T-helper 2 cell treated with Interferon-gamma antibody and Interleukin-4, amounts not matched to agents 100 ng/mL and 5 ng/mL, for 36 hours (primary cell): ENCODE data around the gene IRF5. TPM values are rescaled to one million over a fixed set of nuclear protein-coding genes. Genes with fewer than 3 reads are reported as not detected.

ENCODE experiments used
- intact Hi-C: fragments of 100-400 bp; cut with micrococcal nuclease; formaldehyde crosslinking; loops from one replicate; pipeline ENCODE4 v1.15.1; 2023
- total RNA-seq: library from RNA; stranded (reverse); gene quantifications from 2 replicates; pipeline ENCODE4 v1.2.3, GENCODE V29; 2022

The IRF5 gene
- total RNA-seq, 1 donor from 2014 or later = 7.2 TPM

DNA sequence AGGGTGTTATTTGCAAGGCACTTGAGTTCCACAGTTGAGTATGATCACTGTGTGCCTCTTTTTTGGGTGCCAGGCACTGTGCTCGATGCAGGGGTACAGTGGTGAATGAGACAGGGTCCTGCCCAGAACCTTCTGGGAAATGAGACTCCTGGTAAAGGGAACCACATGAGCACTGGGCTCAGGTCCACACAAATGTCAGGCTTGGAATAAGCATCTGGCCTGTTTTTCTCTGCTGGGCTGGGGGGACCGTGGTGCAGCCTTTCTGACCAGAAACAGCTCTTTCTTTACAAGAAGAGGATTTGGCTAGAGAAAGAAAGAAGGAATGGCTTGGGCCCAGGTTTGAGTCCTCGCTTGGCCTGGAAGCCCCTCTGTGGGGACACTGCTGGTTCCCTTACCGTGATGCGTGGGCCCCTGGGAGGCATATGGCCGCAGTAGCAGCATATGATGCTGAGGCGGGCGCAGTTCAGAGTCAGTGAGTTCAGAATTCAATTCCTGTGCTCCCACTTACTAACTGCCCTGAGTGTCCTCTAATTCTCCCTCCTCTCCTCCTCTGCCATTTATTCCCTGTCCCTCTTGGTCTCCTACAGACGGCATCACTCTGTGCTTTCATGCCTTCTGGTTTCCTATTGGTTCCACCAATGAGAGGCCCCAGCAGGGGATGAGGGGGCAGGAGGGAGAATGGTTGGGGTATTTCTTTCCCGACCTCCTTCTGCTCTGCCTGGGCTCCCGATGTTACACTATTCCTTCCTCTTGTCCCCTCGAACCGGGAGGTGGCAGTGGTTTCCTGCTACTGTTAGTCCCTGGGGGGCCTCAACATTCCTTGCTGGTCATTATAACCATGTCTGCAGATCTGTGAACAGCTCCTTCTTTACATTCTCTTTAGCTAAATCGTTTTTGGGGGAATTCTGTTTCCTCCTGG is 17.6 kb upstream of the IRF5 start:
- intact Hi-C loops = no loop called here

DNA sequence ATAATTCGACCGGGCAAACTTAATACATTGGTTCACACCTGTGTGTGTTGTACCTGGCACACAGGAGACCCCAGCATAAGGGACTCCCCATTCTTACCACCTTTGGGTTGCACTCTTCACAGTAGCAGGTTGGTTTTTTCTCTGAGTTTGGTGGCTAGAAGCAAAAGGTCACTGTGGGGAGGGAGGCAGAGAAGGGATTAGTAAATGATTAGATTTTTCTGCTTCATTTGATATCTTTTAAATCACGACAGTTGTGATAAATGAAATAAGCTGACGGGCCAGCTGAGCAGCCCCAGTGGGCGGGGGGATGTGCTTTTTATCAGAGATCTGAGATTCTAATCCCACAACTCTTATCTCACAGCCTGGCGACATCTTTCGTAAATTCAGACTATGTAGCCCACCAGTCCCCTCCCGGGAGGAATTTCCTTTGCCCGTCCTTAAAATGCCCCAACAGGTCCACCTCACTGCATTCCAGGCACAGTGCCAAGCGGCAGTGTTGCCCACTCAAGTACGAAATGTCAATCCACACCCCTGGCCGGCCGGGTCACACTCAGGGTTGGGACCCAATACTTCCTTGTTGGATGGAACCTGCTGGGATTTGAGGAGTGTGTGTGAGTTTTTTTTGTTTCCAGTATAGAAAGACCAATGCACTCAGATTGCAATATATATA is 16.7 kb upstream of the IRF5 start:
- intact Hi-C loops = no loop called here

DNA sequence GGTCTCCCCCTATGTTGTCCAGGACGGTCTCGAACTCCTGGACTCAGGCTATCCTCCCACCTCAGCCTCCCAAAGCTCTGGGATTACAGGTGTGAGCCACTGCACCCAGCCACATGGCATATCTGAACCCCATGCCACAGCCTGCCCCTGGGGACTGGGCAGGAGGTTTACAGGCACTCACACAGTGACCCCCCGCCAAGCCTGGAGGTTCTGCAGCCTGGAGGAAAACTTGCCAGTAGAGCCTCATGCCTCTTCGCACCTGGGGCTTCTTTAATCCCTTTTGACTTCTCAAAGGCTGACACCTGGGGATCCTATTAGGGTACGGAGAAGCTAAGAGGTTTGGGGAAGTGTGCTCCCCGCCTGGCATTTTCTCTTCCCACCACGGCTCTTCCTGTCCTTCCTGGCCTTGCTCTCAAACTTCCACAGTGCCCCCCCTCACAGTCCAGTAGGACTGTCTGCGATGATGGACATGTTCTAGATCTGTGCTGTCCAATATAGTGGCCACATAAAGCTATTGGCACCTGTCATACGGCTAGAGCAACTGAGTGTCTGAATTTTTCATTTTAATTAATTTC is 15.8 kb upstream of the IRF5 start:
- intact Hi-C loops = no loop called here

DNA sequence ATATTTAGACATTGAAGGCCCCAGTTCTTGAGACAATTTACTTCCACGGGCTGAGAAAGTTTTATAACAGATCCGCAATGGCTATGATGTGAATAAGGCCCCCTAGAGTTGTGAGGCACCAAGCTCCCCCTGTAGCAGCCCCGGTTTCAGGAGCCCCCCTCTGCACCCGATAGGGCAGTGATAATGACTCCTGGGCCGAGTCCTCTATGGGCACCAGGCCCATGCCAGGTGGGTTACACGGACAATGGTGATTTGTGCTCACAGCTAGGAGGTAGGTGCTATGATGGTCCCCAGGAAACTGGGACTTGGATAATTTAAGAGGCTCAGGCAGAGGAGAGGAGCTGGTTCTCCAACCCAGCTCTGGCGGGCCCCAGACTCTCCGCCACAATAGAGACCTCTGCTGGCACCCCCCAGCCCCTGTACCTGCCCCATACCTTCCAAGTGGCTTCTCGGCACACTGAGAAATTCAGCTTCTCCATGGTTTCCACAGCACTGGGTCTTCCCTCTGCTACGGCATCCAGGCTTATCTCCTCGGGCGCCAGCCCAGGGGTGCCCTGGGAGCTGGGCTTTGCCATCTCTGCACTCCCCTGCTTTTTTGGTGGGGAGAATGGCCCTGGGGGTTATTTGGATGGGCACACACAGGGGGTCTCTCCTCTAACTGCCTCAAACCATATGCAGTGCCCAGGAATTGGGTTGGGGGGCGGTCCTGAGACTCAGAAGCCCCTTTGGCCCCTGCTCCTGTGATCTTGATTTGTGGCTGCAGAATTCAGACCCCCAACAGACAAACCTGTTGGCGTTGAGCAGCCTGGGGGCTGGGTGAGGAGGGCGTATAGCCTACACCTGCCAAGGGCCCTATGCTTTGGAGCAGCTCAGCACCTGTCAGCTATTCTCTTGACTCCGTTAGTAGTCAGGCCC is 15.0 kb upstream of the IRF5 start:
- intact Hi-C loops = no loop called here

DNA sequence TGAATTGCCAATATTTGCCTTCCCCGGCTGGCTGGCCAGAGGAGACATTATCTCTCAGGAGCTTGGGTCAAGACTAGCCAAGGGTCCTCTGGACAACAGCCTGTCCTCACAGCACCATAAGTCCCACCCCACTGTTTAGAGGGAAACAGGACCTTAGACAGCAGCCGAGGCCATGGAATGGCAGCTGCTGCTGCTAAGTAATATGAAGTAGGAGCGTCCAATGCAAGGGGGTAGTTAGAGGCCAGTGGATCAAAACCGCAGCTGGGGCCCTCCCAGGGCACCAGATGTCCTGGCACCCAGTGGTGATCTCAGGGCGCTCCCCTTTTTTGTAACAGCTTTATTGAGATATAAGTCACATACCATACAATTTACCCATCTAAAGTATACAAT is 14.3 kb upstream of the IRF5 start:
- intact Hi-C loops = no loop called here

DNA sequence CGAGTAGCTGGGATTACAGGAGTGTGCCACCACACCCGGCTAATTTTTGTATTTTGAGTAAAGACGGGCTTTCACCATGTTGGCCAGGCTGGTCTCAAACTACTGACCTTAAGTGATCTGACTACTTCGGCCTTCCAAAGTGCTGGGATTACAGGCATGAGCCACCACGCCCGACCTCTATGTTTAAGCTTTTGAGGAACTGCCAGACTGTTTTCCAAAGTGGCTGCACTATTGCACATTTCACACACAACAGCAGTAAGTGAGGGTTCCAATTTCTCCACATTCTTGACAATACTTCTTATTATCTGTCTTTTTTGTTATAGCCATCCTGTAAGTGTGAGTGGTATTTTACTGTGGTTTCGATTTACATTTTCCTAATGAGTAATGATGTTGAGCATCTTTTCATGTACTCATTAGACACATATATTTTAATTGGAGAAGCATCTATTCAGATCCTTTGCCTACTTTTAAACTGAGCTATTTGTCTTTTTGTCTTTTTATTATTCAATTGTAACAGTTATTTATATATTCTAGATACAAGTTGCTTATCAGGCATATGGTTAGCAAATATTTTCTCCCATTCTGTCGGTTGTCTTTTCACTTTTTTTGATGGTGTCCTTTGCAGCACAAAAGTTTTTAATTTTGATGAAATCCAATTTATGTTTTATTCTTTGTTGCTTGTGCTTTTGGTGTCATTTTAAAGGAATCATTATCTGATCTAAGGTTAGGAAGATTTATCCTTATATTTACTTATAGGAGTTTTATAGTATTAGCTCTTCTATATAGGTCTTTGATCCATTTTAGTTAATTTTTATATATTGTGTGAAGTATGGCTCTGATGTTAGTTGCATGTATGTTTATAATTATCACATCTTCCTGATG is 12.8 kb upstream of the IRF5 start:
- intact Hi-C loops = no loop called here

DNA sequence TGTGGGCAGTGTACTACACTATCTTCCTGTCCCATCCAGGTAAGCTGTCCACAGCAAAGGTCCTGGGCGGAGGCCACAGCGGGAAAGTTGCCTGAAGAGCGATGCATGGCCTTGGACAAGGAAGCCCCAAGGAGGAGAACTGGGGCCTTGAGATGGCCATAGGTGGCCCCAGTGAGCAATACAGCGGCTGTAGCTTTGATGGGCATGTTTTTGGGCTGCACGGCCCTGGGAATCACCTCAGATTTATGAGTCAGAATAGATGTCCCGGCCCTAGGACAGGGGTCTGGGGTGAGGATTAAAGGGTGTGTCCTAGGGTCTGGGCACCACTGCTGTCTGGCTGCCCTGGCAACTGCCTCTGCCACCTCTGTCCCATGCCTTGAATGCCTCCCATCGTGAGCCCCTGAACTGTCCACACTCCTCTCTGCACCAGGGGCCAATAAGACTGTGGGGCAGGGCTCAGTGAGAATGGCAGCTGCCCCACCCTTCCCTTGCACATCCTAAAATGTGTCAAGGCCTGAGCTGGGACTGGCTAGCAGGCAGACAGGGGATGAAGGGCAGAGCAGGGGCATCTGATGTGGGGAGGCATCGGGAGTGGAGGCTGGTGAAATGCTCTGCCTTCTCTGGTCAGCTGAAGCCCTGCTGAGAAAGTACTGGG is 9.4 kb upstream of the IRF5 start:
- intact Hi-C loops = no loop called here

DNA sequence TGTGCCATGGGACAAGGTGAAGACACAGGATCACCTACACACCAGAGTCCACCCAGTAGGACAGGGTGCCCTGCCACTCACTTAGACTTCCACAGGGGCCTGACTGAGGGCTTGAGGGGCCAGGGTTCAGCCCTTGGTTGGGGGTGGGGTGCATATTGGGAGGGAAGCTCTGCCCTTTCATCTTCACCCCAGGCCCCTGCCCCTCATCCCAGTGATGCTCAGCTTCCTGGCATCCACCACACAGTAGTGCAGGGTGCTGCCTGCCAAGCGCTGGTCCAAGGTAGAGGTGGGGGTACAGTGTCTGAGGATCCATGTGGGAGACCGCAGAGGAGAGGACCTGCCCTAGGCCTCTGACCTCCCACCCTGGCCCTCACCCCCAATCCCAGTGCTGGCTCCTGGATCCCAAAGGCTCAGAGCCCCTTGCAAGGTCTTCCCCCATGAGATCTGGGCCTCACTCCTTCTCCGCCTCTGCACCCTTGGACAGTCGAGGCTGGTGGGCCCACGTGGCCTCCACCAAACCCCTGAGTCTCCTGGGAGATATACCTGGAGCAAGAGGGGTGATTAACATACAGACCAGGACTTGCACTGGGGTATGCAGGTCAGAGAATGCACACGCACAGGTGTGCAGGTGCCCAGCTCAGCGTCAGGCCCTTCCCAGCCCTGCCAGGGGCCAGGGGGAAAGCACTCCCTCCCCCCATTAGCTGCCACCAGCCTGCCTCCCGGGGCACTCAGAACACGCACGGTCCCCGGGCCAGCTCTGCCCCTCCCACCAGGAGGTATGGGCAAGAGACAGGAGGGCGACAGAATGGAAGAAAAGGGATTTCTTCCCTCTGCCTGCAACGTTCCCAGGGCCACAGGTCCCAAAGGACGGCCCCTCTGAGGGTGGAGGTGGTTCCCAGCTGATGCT is 8.6 kb upstream of the IRF5 start:
- intact Hi-C loops = no loop called here

DNA sequence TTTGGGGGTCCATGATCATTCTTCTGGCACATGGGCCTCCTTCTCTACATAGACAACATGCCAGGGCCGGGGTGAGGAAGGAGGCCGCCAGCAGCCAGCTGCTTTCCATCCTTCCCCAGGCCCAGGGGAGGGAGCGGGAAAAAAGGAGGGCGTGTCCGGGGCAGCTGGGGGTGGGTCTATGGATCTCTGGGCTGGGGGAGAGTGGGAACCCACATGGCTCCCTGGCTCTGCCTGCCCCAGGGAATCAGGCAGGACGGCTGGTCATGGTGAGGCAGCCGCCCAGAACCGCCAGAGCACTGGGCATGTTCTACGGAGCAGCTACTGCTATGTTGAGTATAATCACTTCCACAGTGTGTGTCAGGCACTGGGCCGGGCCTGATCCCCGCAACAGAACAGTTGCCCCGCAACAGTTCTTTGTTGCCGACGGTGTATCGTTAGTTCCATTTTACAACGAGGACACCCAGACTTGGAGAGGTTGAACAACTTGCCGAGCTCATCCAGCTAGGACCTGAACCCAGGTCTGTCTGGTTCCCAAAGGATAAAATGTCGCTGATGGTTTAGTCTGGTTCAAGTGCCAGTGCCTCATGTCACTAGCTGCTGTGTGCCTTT is 6.4 kb upstream of the IRF5 start:
- intact Hi-C loops = no loop called here

DNA sequence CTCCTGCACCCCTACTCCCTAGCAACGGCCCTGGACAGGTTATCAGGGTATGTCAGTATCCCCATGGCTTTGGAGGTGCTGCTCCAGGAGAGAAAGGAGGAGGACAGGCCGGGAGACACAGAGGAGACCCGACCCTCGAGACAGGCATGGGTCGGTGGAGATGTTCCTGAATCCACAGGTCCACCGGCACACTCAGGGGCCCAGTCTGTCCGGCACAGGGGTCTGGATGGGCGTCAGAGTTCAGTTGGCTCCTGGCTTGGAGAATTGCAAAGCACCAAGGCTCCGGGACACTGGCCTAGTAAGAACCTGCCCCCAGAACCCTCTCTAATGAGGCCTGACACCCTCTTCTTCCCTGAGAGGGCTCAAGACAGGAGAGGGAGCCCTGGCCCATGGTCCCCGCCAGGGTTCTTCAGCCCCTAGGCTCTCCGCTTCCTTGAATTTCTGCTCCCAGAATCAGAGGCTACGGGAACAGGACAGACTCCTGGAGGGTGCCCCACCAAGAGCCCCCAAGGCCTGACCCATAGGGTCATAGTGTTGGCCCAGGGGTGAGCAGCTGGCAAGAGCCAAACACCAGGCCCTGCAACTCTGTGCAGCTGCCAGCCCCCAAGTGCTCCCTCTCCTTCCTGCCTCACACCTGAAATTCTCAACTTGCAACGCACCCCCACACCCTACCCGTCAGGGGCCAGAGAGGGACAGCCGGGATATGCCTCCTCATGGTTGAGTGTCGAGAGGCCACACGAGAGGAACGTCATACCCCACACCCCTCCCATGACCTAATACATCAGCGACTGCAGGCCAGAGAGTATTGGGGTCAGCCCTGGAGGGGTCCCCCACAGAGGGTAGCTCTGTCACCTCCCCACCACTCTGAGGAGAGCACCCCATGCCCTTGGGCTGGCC is 5.5 kb upstream of the IRF5 start:
- intact Hi-C loops = no loop called here

DNA sequence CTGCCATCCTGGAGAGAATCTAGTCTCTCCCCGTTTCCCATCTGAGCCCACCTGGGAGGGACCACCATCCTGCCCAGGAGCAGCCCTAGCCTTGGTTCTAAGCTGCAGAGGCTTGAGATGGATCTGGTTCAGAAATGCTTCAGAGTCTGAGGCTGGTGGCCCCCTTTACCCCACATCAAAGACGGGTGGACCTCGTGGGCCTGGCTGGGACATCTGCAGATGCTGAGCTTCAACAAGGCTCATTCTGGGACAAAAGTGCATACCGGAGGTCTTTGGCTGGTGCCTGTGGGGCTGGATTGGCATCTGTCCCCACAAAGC is 4.9 kb upstream of the IRF5 start:
- intact Hi-C loops = no loop called here

DNA sequence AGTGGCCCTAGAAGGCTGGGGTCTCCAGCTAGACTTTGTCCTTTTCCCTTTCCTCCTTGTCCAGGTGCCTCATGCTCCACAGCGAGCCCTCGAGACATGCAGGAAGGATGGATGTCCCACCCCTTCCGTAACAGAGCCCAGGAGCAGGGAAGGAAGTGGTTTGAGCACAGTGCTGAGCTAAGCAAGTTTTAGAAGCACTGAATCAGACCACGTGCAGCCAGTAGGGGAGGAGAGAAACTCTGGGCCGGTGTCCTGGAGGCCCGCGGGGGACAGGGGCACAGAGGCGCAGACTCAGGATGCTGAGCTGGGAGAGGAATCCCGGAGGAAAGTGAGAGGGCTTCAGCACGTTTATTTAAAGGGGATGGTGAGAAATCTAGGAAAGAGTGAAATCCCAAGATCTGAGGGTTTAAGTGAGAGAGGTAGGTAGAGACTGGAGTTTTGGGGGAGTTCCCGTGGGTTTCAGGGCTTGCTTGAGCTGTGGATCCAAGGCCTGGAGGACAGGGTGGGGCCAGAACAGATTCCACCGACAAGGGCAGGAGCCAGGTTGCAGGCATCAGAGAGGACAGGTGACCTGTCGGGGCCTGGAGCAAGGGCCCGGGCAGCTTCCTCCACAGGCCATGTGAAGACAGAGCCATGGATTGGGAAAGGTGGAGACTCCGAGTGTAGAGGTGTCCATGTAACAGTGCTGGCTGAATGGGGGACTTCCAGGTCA is 4.4 kb upstream of the IRF5 start:
- intact Hi-C loops = no loop called here

DNA sequence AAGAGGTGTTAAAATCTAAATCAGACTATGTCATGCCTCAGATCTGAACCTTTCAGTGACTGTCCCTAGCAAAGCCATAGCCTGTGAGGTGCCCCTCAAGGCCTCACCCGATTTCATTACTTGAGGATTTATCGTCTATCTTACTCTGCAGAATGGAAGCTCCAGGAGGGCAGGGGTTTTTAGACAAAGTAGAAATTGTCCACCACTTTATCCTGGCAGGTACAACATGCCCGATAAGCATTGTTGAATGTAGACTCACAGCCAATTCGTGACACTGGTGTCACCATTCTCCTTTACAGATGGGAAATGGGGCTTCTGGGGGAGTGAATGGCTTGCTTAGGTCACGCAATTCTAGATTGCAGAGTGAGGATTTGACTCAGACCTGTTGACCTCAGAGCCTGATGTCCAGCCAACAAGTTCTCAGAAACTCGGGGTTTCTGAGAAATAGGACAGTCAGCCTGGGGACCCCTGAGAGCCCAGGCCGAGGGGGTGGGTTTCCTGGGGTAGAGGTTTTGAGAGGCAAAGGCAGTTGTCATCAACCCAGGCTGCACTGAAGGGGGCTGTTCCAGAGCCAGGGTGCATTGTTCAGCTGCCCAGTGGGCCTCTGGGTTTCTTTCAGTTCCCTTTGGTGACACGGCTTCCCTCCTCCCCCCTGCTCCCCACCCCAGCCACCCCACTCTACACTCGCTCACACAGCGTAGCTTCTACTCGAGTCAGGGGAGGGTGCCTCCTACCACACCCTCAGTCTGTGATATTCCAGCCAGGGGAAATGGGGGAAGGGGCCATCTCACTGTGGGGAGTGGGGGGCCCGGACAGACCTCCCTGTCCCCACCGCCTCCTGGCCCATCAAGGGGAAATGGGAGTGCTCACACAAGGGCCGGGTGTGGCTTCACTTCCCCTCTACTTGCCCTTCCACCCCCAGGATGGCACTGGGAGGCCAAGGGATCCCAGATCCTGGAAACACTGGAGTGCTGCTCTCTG is 3.1 kb upstream of the IRF5 start:
- intact Hi-C loops = no loop called here

DNA sequence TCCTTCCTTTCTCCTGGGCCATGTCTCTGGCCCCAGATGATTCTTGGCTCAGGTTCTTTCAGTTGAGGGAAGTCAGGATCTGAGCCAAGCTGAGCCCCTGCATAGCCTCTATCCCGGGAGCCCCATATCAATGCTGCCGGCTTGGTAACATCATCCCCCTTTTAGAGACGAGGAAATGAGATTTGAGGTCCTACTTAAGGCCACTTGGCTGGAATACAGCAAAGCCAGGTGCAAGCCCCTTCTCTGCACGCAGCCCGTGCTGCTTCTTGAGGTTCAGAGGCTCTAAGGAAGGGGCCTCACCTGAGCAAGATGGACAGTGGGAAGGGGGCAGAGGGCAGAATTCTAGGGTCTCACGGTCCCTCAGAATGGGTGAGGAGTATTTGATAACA is 2.4 kb upstream of the IRF5 start:
- intact Hi-C loops = no loop called here

DNA sequence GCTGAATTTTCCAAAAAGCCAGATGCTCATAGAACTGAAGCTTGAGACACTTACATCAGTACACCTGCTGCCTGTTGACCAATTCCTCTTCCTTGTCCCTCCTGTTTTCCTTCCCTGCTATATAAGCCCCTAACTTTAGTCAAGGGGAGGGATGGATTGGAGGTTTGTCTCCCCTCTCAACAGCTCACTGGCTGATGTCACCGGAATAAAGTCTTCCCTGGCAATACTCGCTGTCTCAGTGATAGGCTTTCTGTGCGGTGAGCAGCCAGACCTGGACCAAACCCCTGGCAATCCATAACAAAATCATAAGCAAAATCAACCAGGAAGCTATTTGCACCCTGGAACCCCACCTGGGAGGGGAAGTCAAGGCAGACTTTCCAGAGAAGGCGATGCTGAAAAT is 929 bp upstream of the IRF5 start:
- intact Hi-C loops = no loop called here

DNA sequence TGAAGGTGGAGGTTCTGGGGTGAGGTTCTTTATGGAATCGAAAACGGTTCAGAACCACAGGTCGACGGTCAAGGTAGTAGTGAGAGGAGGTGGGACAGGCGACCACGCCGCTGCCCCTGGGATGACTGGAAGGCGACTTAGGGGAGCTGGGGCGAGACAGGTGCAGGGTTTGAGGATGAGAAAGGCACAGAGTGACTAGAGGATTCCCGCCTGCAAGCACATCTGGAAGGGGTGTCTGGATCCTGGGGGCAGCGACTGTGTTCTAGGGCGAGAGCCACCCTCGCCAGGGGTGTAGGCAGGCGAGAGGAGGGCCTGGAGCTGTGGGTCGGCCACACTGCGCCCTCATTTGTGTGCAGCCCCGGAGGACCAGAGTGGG is 468 bp upstream of the IRF5 start:
- intact Hi-C loops = no loop called here
